Left lobe of liver (tissue), 2 donors: Measurements from ENCODE around the gene HELZ2. TPM values are rescaled to one million over a fixed set of nuclear protein-coding genes. Genes with fewer than 3 reads are reported as not detected.

Experiments used
- ATAC-seq: fragments of 200-7000 bp; cut with Tn5 transposase; one replicate; pipeline ENCODE4 v1.9.1; 2020; ENCODE audit warnings: mild to moderate bottlenecking, moderate library complexity
- DNase-seq: peaks from one replicate; pipeline ENCODE4 v3.0.0-alpha.2; 2020; ENCODE audit warnings: low spot score
- total RNA-seq: library from RNA; stranded (reverse); gene quantifications from one replicate; pipeline ENCODE4 v1.2.1, GENCODE V29; 2021
- donor health status: DM: no; HTN: no; CAD: no; lungs with moderate emphysema.
- donor health status: DM: no; HTN: yes; CAD: no.

HELZ2 gene
- total RNA-seq, 1 donor from 2014 or later = 18.1 TPM

- peak; percentile 60 for ATAC-seq
- no peak for DNase-seq
Measured at GRCh38 chr20:63553251-63553932, 20.6 kb downstream of the HELZ2 start.

GRCh38 chr20:63552481-63553249 is 21.4 kb downstream of the HELZ2 start:
- ATAC-seq = no peak
- no peak for DNase-seq

GRCh38 chr20:63551068-63551467 is 23.0 kb downstream of the HELZ2 start:
- ATAC-seq = peak; percentile 69
- no peak for DNase-seq

GRCh38 chr20:63549679-63550282 is 24.3 kb downstream of the HELZ2 start:
- DNase-seq = no peak
- no peak for ATAC-seq

GRCh38 chr20:63549019-63549418 is 25.0 kb downstream of the HELZ2 start:
- ATAC-seq (no peak), DNase-seq (no peak)

- no peak for ATAC-seq
Measured at GRCh38 chr20:63548542-63548941, 25.5 kb downstream of the HELZ2 start.

GRCh38 chr20:63547725-63548480 is 26.1 kb downstream of the HELZ2 start, which contains the start of gene SRMS:
TSS of gene SRMS (minus strand) at chr20:63547749. CDS start at chr20:63547463, 286 bp downstream.
- peak; percentile 34 for ATAC-seq
- no peak for DNase-seq

More at GRCh38 chr20:63548542-63548941, 25.5 kb downstream of the HELZ2 start:
- DNase-seq = no peak

GRCh38 chr20:63546956-63547724 is 26.9 kb downstream of the HELZ2 start:
- no peak for DNase-seq
- ATAC-seq = no peak

- ATAC-seq = no peak
- no peak for DNase-seq
Measured at GRCh38 chr20:63546256-63546955, 27.6 kb downstream of the HELZ2 start.

GRCh38 chr20:63545814-63546213 is 28.2 kb downstream of the HELZ2 start:
- ATAC-seq (no peak), DNase-seq (no peak)

- DNase-seq (no peak), ATAC-seq (no peak)
Measured at GRCh38 chr20:63544958-63545516, 29.0 kb downstream of the HELZ2 start.

- no peak for ATAC-seq
- DNase-seq = no peak
Measured at GRCh38 chr20:63544241-63544957, 29.6 kb downstream of the HELZ2 start.

GRCh38 chr20:63543733-63544132 is 30.3 kb downstream of the HELZ2 start:
- ATAC-seq (no peak), DNase-seq (no peak)

GRCh38 chr20:63543131-63543530 is 30.9 kb downstream of the HELZ2 start:
- ATAC-seq (no peak), DNase-seq (no peak)

GRCh38 chr20:63542696-63543095 is 31.3 kb downstream of the HELZ2 start:
- DNase-seq = no peak
- no peak for ATAC-seq

GRCh38 chr20:63542031-63542559 is 31.9 kb downstream of the HELZ2 start:
- DNase-seq (no peak), ATAC-seq (no peak)

GRCh38 chr20:63541371-63541770 is 32.7 kb downstream of the HELZ2 start:
- DNase-seq (no peak), ATAC-seq (no peak)

- DNase-seq (no peak), ATAC-seq (no peak)
Measured at GRCh38 chr20:63540417-63541186, 33.4 kb downstream of the HELZ2 start.
